Activated CD8-positive, alpha-beta memory T cell treated with anti-CD3 and anti-CD28 coated beads, Interleukin-2, amount 50 U/mL, for 4 hours (primary cell): ENCODE measurements around the gene PPP6R1.
"Not testable (repeated sequence)": the region's sequence is repeated elsewhere in the genome, so short reads cannot be mapped to it uniquely, and the experiment has no call there.

Source experiments
- DNase-seq: peaks from one replicate; pipeline ENCODE4 v3.0.0-alpha.2; 2020

Gene PPP6R1

GRCh38 chr19:55241935-55242464 is 16.8 kb downstream of the PPP6R1 start:
- no peak for DNase-seq

GRCh38 chr19:55241143-55241934 is 17.5 kb downstream of the PPP6R1 start:
- no peak for DNase-seq

- DNase-seq: no peak
These were observed 18.1 kb downstream of the PPP6R1 start for GRCh38 chr19:55240713-55241020.

GRCh38 chr19:55239004-55239403 is 19.8 kb downstream of the PPP6R1 start:
- no peak for DNase-seq

- no peak for DNase-seq
These were observed 20.8 kb downstream of the PPP6R1 start for GRCh38 chr19:55238030-55238429.

GRCh38 chr19:55232986-55233385 is 25.8 kb downstream of the PPP6R1 start:
- DNase-seq: no peak

- no peak for DNase-seq
These were observed 26.6 kb downstream of the PPP6R1 start for GRCh38 chr19:55232286-55232602.

- DNase-seq: no peak
These were observed 27.2 kb downstream of the PPP6R1 start for GRCh38 chr19:55231391-55232285.

GRCh38 chr19:55230780-55231179 is 28.0 kb downstream of the PPP6R1 start:
- no peak for DNase-seq

- no peak for DNase-seq
These were observed 28.5 kb downstream of the PPP6R1 start for GRCh38 chr19:55230329-55230728.

- DNase-seq: no peak
These were observed 29.0 kb downstream of the PPP6R1 start for GRCh38 chr19:55229789-55230182.

GRCh38 chr19:55229145-55229788 is 29.6 kb downstream of the PPP6R1 start:
- no peak for DNase-seq

GRCh38 chr19:55228403-55229031 is 30.3 kb downstream of the PPP6R1 start, which contains the start of gene TMEM86B:
TSS of gene TMEM86B (minus strand) at chr19:55228763. CDS start at chr19:55228741, 22 bp downstream.
- no peak for DNase-seq

- DNase-seq: no peak
These were observed 30.8 kb downstream of the PPP6R1 start for GRCh38 chr19:55228015-55228391.

GRCh38 chr19:55227241-55228014 is 31.4 kb downstream of the PPP6R1 start:
- DNase-seq: no peak

- DNase-seq: no peak
These were observed 32.0 kb downstream of the PPP6R1 start for GRCh38 chr19:55226788-55227187.

- DNase-seq: no peak
These were observed 32.5 kb downstream of the PPP6R1 start for GRCh38 chr19:55226273-55226672.

GRCh38 chr19:55225415-55225958 is 33.3 kb downstream of the PPP6R1 start:
- no peak for DNase-seq

- not testable (repeated sequence) for DNase-seq
These were observed 34.0 kb downstream of the PPP6R1 start for GRCh38 chr19:55224679-55225414.

- no peak for DNase-seq
These were observed 34.7 kb downstream of the PPP6R1 start for GRCh38 chr19:55224038-55224665.
